ENCODE results near the gene GNG7.

Gene GNG7

GRCh38 chr19:2590630-2591399, 111.7 kb downstream of the GNG7 start:
- Histone ChIP-seq H3K9me3 (ENCODE audit: control insufficient read depth, insufficient read depth, low read length) (no peaks in the 10 kb centered on the region), H3K9me2 (replicated peaks; ENCODE audit: control insufficient read depth, low read length) (no peaks in the 10 kb centered on the region), H3K27ac (ENCODE audit: low read depth, low read length) (no peak overlapping the region), H4K20me1 (ENCODE audit: control insufficient read depth, insufficient read depth, low read depth, low read length) (no peaks in the 10 kb centered on the region), H3K27me3 (ENCODE audit: control insufficient read depth, low read length) (no peaks in the 10 kb centered on the region), H3K4me1 (ENCODE audit: control insufficient read depth, low read length) (peaks cover 3% of the 10 kb centered on the region; the same call in 1 of the 2 replicates), H3K79me2 (ENCODE audit: control insufficient read depth, low read length) (peaks cover 34% of the 10 kb centered on the region), H3K4me2 (ENCODE audit: low read length) (no peak overlapping the region), H3K36me3 (ENCODE audit: control insufficient read depth, low read length) (peaks cover 12% of the 10 kb centered on the region), H3K4me3 (ENCODE audit: low read length) (no peak overlapping the region), H3F3A (ENCODE audit: control insufficient read depth, insufficient read depth) (no peaks in the 10 kb centered on the region)
- TF ChIP-seq CTCF (IDR thresholded peaks at IDR 0.05; ENCODE audit: low read depth, low read length, poor library complexity, severe bottlenecking) (no peak), EZH2phosphoT487 (IDR thresholded peaks at IDR 0.05; ENCODE audit: borderline replicate concordance, low read length) (no peak)

GRCh38 chr19:2589441-2589840, 113.1 kb downstream of the GNG7 start:
- no peak overlapping the region for H3K4me3 ChIP-seq (ENCODE audit: low read length)
- H3K9me3 ChIP-seq (ENCODE audit: control insufficient read depth, insufficient read depth, low read length), result no peaks in the 10 kb centered on the region
- H4K20me1 ChIP-seq (ENCODE audit: control insufficient read depth, insufficient read depth, low read depth, low read length), result no peaks in the 10 kb centered on the region
- H3K27me3 ChIP-seq (ENCODE audit: control insufficient read depth, low read length), result no peaks in the 10 kb centered on the region
- no peak overlapping the region for H3K27ac ChIP-seq (ENCODE audit: low read depth, low read length)
- 0 out of 2 replicates have a peak, but pooled peaks cover 2% of the 10 kb centered on the region for H3F3A ChIP-seq (ENCODE audit: control insufficient read depth, insufficient read depth)
- peaks cover under 1% of the 10 kb centered on the region; the same call in 1 of the 2 replicates for H3K4me1 ChIP-seq (ENCODE audit: control insufficient read depth, low read length)
- peaks cover 12% of the 10 kb centered on the region for H3K36me3 ChIP-seq (ENCODE audit: control insufficient read depth, low read length)
- TF ChIP-seq CTCF (IDR thresholded peaks at IDR 0.05; ENCODE audit: low read depth, low read length, poor library complexity, severe bottlenecking) (no peak), EZH2phosphoT487 (IDR thresholded peaks at IDR 0.05; ENCODE audit: borderline replicate concordance, low read length) (no peak)
- no peaks in the 10 kb centered on the region for H3K9me2 ChIP-seq (replicated peaks; ENCODE audit: control insufficient read depth, low read length)
- peaks cover 32% of the 10 kb centered on the region for H3K79me2 ChIP-seq (ENCODE audit: control insufficient read depth, low read length)
- no peak overlapping the region for H3K4me2 ChIP-seq (ENCODE audit: low read length)

GRCh38 chr19:2588081-2588777, 114.3 kb downstream of the GNG7 start:
- Histone ChIP-seq H3K79me2 (ENCODE audit: control insufficient read depth, low read length) (peaks cover 29% of the 10 kb centered on the region), H3K27me3 (ENCODE audit: control insufficient read depth, low read length) (no peaks in the 10 kb centered on the region), H3F3A (ENCODE audit: control insufficient read depth, insufficient read depth) (0 out of 2 replicates have a peak, but pooled peaks cover 2% of the 10 kb centered on the region), H3K4me2 (ENCODE audit: low read length) (no peak overlapping the region), H3K27ac (ENCODE audit: low read depth, low read length) (no peak overlapping the region), H3K4me1 (ENCODE audit: control insufficient read depth, low read length) (no peaks in the 10 kb centered on the region), H4K20me1 (ENCODE audit: control insufficient read depth, insufficient read depth, low read depth, low read length) (no peaks in the 10 kb centered on the region), H3K4me3 (ENCODE audit: low read length) (no peak overlapping the region), H3K9me2 (replicated peaks; ENCODE audit: control insufficient read depth, low read length) (no peaks in the 10 kb centered on the region), H3K9me3 (ENCODE audit: control insufficient read depth, insufficient read depth, low read length) (no peaks in the 10 kb centered on the region), H3K36me3 (ENCODE audit: control insufficient read depth, low read length) (peaks cover 22% of the 10 kb centered on the region)
- TF ChIP-seq EZH2phosphoT487 (IDR thresholded peaks at IDR 0.05; ENCODE audit: borderline replicate concordance, low read length) (no peak), CTCF (IDR thresholded peaks at IDR 0.05; ENCODE audit: low read depth, low read length, poor library complexity, severe bottlenecking) (no peak)

Measured in DOHH2 (cell line).